ENCODE data around the gene FAM168A.

FAM168A gene

DNA sequence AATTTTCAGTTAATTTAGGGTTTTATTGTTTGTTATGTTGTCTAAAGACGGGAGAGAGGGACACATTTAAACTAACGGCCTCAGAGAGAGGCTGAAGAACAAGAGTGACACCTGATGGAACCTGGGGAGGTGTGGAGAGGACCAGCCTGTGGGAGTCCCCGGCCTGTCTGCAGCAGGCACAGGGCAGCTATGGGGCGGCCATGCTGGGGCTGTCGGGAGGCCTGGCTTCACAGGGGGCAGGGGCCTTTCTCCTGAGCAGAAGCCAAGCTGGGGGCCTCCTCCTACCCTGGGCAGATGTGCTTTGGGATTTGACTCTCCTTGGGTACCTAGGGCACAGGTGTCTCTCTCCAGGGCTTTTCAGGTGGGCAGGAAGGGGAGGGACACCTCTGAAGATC, 199.8 kb downstream of the FAM168A start:
- TF ChIP-seq SUZ12 (IDR thresholded peaks at IDR 0.05; ENCODE audit: extremely low read depth, insufficient read depth, insufficient read length) (no peak), ZNF274 (IDR thresholded peaks at IDR 0.05; ENCODE audit: low read depth, low read length) (no peak), YY1 (IDR thresholded peaks at IDR 0.05; ENCODE audit: insufficient read depth, insufficient read length) (no peak)
- DNase-seq (ENCODE audit: low read depth, low spot score), result no peak
- Histone ChIP-seq H3K9me3 (ENCODE audit: insufficient read depth, low read length) (no peaks in the 10 kb centered on the region), H3K27me3 (ENCODE audit: insufficient read depth, insufficient read length) (no peaks in the 10 kb centered on the region), H3K9ac (ENCODE audit: insufficient read length, low read depth) (no peak overlapping the region), H3K4me1 (ENCODE audit: insufficient read depth, insufficient read length) (peaks cover 24% of the 10 kb centered on the region), H3K4me3 (ENCODE audit: insufficient read length, low read depth) (no peak overlapping the region), H3K36me3 (ENCODE audit: insufficient read depth, insufficient read length, low read length) (peaks cover 61% of the 10 kb centered on the region)

DNA sequence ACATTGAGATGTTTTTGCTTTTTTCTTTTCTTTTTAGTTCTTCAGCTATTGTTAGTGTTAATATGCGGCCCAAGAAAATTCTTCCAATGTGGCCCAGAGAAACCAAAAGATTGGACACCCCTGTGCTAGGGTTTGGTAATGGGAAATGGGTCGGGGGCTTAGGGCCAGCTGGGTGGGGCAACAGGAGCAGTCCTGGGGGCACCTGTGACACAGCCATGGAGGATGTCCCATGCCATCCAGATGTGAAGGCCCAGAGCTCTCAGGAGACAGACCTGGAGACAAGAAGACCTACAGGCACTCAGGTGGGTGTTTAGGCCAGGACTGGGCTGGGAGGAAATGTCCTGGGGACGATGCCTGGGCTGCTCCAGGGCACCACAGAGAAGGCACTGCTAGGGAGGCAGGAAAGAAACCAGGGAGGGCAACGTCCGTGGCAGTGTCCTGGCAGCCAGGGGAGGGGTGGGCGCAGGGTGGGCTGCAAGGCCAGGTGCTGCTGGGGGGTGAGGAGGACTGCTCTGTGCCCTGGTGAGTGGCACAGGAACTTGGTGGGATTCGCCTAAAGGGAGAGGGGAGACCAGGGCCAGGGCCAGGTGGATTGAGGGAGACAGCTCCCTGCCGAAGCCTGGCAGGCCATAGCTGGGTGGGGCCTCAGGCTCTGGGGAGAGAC, 200.3 kb downstream of the FAM168A start:
- H3K36me3 ChIP-seq (ENCODE audit: insufficient read depth, insufficient read length, low read length), result peaks cover 67% of the 10 kb centered on the region

DNA sequence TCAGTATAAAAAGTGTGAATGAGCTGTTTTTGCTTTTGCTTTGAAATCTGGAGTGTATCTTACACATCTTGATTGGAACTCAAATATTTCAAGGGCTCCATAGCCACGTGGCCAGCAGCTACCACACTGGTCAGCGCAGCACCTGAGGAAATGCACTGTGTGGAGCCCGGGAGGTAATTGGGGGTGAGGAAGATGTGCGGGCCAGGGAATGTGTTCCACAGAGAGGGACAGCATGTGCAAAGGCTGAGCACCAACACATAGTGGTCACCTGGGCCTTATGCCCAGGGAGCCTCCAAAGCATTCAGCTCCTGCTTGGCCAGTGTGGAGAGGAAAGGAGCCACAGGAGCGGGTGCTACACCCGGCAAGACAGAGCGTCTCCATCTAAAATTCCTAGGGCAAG, 200.9 kb downstream of the FAM168A start:
- no peak for TF ChIP-seq ZNF274 (IDR thresholded peaks at IDR 0.05; ENCODE audit: low read depth, low read length)
- no peak for TF ChIP-seq SUZ12 (IDR thresholded peaks at IDR 0.05; ENCODE audit: extremely low read depth, insufficient read depth, insufficient read length)
- no peak for TF ChIP-seq YY1 (IDR thresholded peaks at IDR 0.05; ENCODE audit: insufficient read depth, insufficient read length)
- Histone ChIP-seq H3K9ac (ENCODE audit: insufficient read length, low read depth) (no peak overlapping the region), H3K36me3 (ENCODE audit: insufficient read depth, insufficient read length, low read length) (peaks cover 73% of the 10 kb centered on the region), H3K4me1 (ENCODE audit: insufficient read depth, insufficient read length) (peaks cover 21% of the 10 kb centered on the region), H3K27me3 (ENCODE audit: insufficient read depth, insufficient read length) (no peaks in the 10 kb centered on the region), H3K4me3 (ENCODE audit: insufficient read length, low read depth) (no peak overlapping the region), H3K9me3 (ENCODE audit: insufficient read depth, low read length) (no peaks in the 10 kb centered on the region)
- DNase-seq (ENCODE audit: low read depth, low spot score), result no peak

More for the DNA sequence above, 200.3 kb downstream of the FAM168A start:
- DNase-seq (ENCODE audit: low read depth, low spot score), result no peak
- H3K9me3 ChIP-seq (ENCODE audit: insufficient read depth, low read length), result no peaks in the 10 kb centered on the region
- no peak for TF ChIP-seq YY1 (IDR thresholded peaks at IDR 0.05; ENCODE audit: insufficient read depth, insufficient read length)
- no peak for TF ChIP-seq SUZ12 (IDR thresholded peaks at IDR 0.05; ENCODE audit: extremely low read depth, insufficient read depth, insufficient read length)
- no peak for TF ChIP-seq ZNF274 (IDR thresholded peaks at IDR 0.05; ENCODE audit: low read depth, low read length)
- no peak overlapping the region for H3K4me3 ChIP-seq (ENCODE audit: insufficient read length, low read depth)
- no peak overlapping the region for H3K9ac ChIP-seq (ENCODE audit: insufficient read length, low read depth)
- H3K27me3 ChIP-seq (ENCODE audit: insufficient read depth, insufficient read length), result no peaks in the 10 kb centered on the region
- peaks cover 24% of the 10 kb centered on the region for H3K4me1 ChIP-seq (ENCODE audit: insufficient read depth, insufficient read length)

GRCh38 chr11:73396251-73396930, 201.5 kb downstream of the FAM168A start:
- Histone ChIP-seq H3K4me1 (ENCODE audit: insufficient read depth, insufficient read length) (peaks cover 15% of the 10 kb centered on the region), H3K27me3 (ENCODE audit: insufficient read depth, insufficient read length) (no peaks in the 10 kb centered on the region), H3K9me3 (ENCODE audit: insufficient read depth, low read length) (no peaks in the 10 kb centered on the region), H3K4me3 (ENCODE audit: insufficient read length, low read depth) (no peak overlapping the region), H3K9ac (ENCODE audit: insufficient read length, low read depth) (no peak overlapping the region), H3K36me3 (ENCODE audit: insufficient read depth, insufficient read length, low read length) (peaks cover 76% of the 10 kb centered on the region)
- DNase-seq (ENCODE audit: low read depth, low spot score), result no peak
- no peak for TF ChIP-seq YY1 (IDR thresholded peaks at IDR 0.05; ENCODE audit: insufficient read depth, insufficient read length)
- TF ChIP-seq SUZ12 (IDR thresholded peaks at IDR 0.05; ENCODE audit: extremely low read depth, insufficient read depth, insufficient read length), result no peak
- TF ChIP-seq ZNF274 (IDR thresholded peaks at IDR 0.05; ENCODE audit: low read depth, low read length), result no peak

GRCh38 chr11:73395297-73396208, 202.4 kb downstream of the FAM168A start:
- no peak for TF ChIP-seq YY1 (IDR thresholded peaks at IDR 0.05; ENCODE audit: insufficient read depth, insufficient read length)
- no peak for TF ChIP-seq SUZ12 (IDR thresholded peaks at IDR 0.05; ENCODE audit: extremely low read depth, insufficient read depth, insufficient read length)
- TF ChIP-seq ZNF274 (IDR thresholded peaks at IDR 0.05; ENCODE audit: low read depth, low read length), result no peak
- Histone ChIP-seq H3K9ac (ENCODE audit: insufficient read length, low read depth) (no peak overlapping the region), H3K4me3 (ENCODE audit: insufficient read length, low read depth) (no peak overlapping the region), H3K9me3 (ENCODE audit: insufficient read depth, low read length) (no peaks in the 10 kb centered on the region), H3K27me3 (ENCODE audit: insufficient read depth, insufficient read length) (no peaks in the 10 kb centered on the region), H3K36me3 (ENCODE audit: insufficient read depth, insufficient read length, low read length) (peaks cover 83% of the 10 kb centered on the region), H3K4me1 (ENCODE audit: insufficient read depth, insufficient read length) (peaks cover 13% of the 10 kb centered on the region)
- DNase-seq (ENCODE audit: low read depth, low spot score), result no peak

GRCh38 chr11:73394416-73395296, 203.3 kb downstream of the FAM168A start:
- Histone ChIP-seq H3K4me1 (ENCODE audit: insufficient read depth, insufficient read length) (peaks cover 13% of the 10 kb centered on the region), H3K9ac (ENCODE audit: insufficient read length, low read depth) (no peak overlapping the region), H3K36me3 (ENCODE audit: insufficient read depth, insufficient read length, low read length) (peaks cover 88% of the 10 kb centered on the region), H3K27me3 (ENCODE audit: insufficient read depth, insufficient read length) (no peaks in the 10 kb centered on the region), H3K9me3 (ENCODE audit: insufficient read depth, low read length) (no peaks in the 10 kb centered on the region), H3K4me3 (ENCODE audit: insufficient read length, low read depth) (no peak overlapping the region)
- TF ChIP-seq ZNF274 (IDR thresholded peaks at IDR 0.05; ENCODE audit: low read depth, low read length) (no peak), YY1 (IDR thresholded peaks at IDR 0.05; ENCODE audit: insufficient read depth, insufficient read length) (no peak), SUZ12 (IDR thresholded peaks at IDR 0.05; ENCODE audit: extremely low read depth, insufficient read depth, insufficient read length) (no peak)
- no peak for DNase-seq (ENCODE audit: low read depth, low spot score)
